ENCODE results near the gene SDE2.

GRCh38 chr1:225958041-225958440 lies 41.1 kb downstream of the SDE2 start:
- TF ChIP-seq CTCF (IDR thresholded peaks at IDR 0.05 in 2 of 3, conservative IDR thresholded peaks at IDR 0.05 in 1 of 3; ENCODE audit: control insufficient read depth in 2 of 3, extremely low read depth in 1 of 3, insufficient read depth in 1 of 3, low read depth in 3 of 3, low read length in 3 of 3) (no peak), TAF1 (IDR thresholded peaks at IDR 0.05; ENCODE audit: borderline replicate concordance, low read depth, low read length) (no peak), ZNF274 (IDR thresholded peaks at IDR 0.05; ENCODE audit: insufficient read depth, insufficient read length) (no peak), NBN (IDR thresholded peaks at IDR 0.05) (no peak), CREB1 (IDR thresholded peaks at IDR 0.05; ENCODE audit: low read depth) (no peak), MYB (IDR thresholded peaks at IDR 0.05; ENCODE audit: borderline replicate concordance, low read depth, low read length) (no peak), ZNF384 (IDR thresholded peaks at IDR 0.05; ENCODE audit: borderline replicate concordance, low read depth, low read length) (no peak)
